SH-SY5Y (cell line): Measurements from ENCODE around the gene OR52W1.

Experiments used
- GATA2 ChIP-seq: IDR thresholded peaks from 2 replicates; pipeline ENCODE4 v1.6.1; 2011; ENCODE audit warnings: mild to moderate bottlenecking, low read depth, low read length
- GATA3 ChIP-seq: IDR thresholded peaks from 2 replicates; pipeline ENCODE4 v1.6.1; 2011; ENCODE audit warnings: low read depth, mild to moderate bottlenecking, low read length, moderate library complexity

DNA sequence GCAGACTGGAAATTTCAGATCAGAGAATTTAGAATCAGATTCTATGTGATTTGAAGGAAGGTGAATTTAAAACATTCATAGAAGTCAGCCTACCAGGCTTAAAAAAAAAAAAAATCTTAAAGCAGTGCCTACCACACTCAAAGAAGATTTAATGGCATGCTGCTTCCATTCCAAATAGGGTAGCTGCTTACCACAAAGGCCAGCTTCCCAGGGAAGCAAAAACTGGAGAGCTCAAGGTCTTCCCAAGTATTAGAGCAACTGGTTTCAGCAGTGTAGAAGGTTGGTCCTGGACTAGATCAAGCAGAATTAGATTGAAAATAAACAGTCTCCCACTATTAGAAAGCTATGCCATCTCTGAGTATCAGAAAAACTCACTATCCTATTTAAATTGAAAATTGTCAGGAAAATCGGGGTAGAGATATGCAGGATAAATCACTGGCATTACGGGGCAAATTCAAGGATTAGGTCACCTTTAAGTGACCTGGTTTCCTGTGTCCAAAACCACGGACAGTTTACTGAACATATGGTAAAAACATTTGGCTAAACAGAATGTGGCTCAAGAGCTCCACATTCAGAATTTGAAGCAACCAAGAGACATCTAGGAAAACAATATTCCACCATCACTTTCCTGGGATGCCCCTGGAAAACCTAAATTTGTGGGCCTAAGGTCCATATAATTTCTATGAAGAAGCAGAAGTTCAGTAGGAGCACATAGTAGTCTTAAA is 7.6 kb downstream of the OR52W1 start:
- no peak for TF ChIP-seq GATA2
- no peak for TF ChIP-seq GATA3
